H9 (cell line): ENCODE data around the gene ANKRD28. TPM values are rescaled to one million over a fixed set of nuclear protein-coding genes. Genes with fewer than 3 reads are reported as not detected.

Experiments
- DNase-seq: peaks from one replicate; pipeline ENCODE4 v3.0.0-alpha.2; 2017
- H2AFZ ChIP-seq: one replicate; pipeline ENCODE4 v1.6.1; 2013; ENCODE audit warnings: mild to moderate bottlenecking, low read length, control low read depth, moderate library complexity
- H2AK5ac ChIP-seq: 2 replicates; pipeline ENCODE4 v1.6.1; 2013; ENCODE audit warnings: low read length, control low read depth, mixed read lengths; ENCODE audit not compliant: insufficient read length
- H2BK120ac ChIP-seq: one replicate; pipeline ENCODE4 v1.6.1; 2013; ENCODE audit warnings: low read depth, mild to moderate bottlenecking, low read length, control low read depth, inconsistent platforms; ENCODE audit not compliant: poor library complexity, severe bottlenecking
- H2BK12ac ChIP-seq: 2 replicates; pipeline ENCODE4 v1.6.1; 2013; ENCODE audit warnings: low read length, control low read depth, mixed read lengths, low read depth; ENCODE audit not compliant: insufficient read length
- H2BK15ac ChIP-seq: 2 replicates; pipeline ENCODE4 v1.6.1; 2013; ENCODE audit warnings: low read depth, low read length, control low read depth
- H2BK20ac ChIP-seq: one replicate; pipeline ENCODE4 v1.6.1; 2013; ENCODE audit warnings: low read depth, mild to moderate bottlenecking, low read length, control low read depth, inconsistent platforms; ENCODE audit not compliant: poor library complexity, severe bottlenecking
- H2BK5ac ChIP-seq: 2 replicates; pipeline ENCODE4 v1.6.1; 2013; ENCODE audit warnings: low read length, control low read depth, mixed read lengths; ENCODE audit not compliant: insufficient read length
- H3K14ac ChIP-seq: 2 replicates; pipeline ENCODE4 v1.6.1; 2013; ENCODE audit warnings: low read length, control low read depth; ENCODE audit not compliant: insufficient read depth
- H3K18ac ChIP-seq: 2 replicates; pipeline ENCODE4 v1.6.1; 2013; ENCODE audit warnings: low read depth, mild to moderate bottlenecking, mixed read lengths, low read length, control low read depth; ENCODE audit not compliant: insufficient read length
- H3K23ac ChIP-seq: 2 replicates; pipeline ENCODE4 v1.6.1; 2013; ENCODE audit warnings: low read length, control low read depth, mixed read lengths, low read depth; ENCODE audit not compliant: insufficient read length
- H3K23me2 ChIP-seq: 2 replicates; pipeline ENCODE4 v1.6.1; 2013; ENCODE audit warnings: low read depth, mild to moderate bottlenecking, mixed read lengths, low read length, control low read depth; ENCODE audit not compliant: insufficient read length, poor library complexity, severe bottlenecking
- H3K27ac ChIP-seq: 2 replicates; pipeline ENCODE4 v1.5.1; 2013; ENCODE audit warnings: low read length, control low read depth, mixed read lengths, low read depth; ENCODE audit not compliant: insufficient read length
- H3K27me3 ChIP-seq: 2 replicates; pipeline ENCODE4 v1.6.1; 2013; ENCODE audit warnings: low read length, control low read depth, inconsistent platforms; ENCODE audit not compliant: insufficient read depth
- H3K4ac ChIP-seq: 2 replicates; pipeline ENCODE4 v1.6.1; 2013; ENCODE audit warnings: low read depth, mild to moderate bottlenecking, control low read depth, inconsistent platforms, low read length, moderate library complexity
- H3K4me1 ChIP-seq: 2 replicates; pipeline ENCODE4 v1.6.1; 2013; ENCODE audit warnings: low read length, control low read depth, inconsistent platforms; ENCODE audit not compliant: insufficient read depth
- H3K4me2 ChIP-seq: 2 replicates; pipeline ENCODE4 v1.6.1; 2013; ENCODE audit warnings: low read length, control low read depth, mixed read lengths; ENCODE audit not compliant: insufficient read length, insufficient read depth
- H3K56ac ChIP-seq: 2 replicates; pipeline ENCODE4 v1.6.1; 2013; ENCODE audit warnings: low read depth, mild to moderate bottlenecking, mixed read lengths, low read length, control low read depth; ENCODE audit not compliant: insufficient read length
- H3K79me1 ChIP-seq: 2 replicates; pipeline ENCODE4 v1.6.1; 2013; ENCODE audit warnings: low read depth, mild to moderate bottlenecking, moderate library complexity, low read length, control low read depth, inconsistent platforms; ENCODE audit not compliant: insufficient read depth, poor library complexity, severe bottlenecking
- H3K79me2 ChIP-seq: 2 replicates; pipeline ENCODE4 v1.6.1; 2013; ENCODE audit warnings: low read length, control low read depth, inconsistent platforms; ENCODE audit not compliant: insufficient read depth
- H3K9ac ChIP-seq: 2 replicates; pipeline ENCODE4 v1.6.1; 2013; ENCODE audit warnings: low read length, control low read depth, mixed read lengths; ENCODE audit not compliant: insufficient read length; ENCODE audit errors: extremely low read depth
- H3K9me3 ChIP-seq: one replicate; pipeline ENCODE4 v1.6.1; 2013; ENCODE audit warnings: low read depth, low read length, inconsistent platforms; ENCODE audit not compliant: control insufficient read depth
- H3T11ph ChIP-seq: one replicate; pipeline ENCODE4 v1.6.1; 2013; ENCODE audit warnings: mild to moderate bottlenecking, low read length, control low read depth, inconsistent platforms
- H4K20me1 ChIP-seq: one replicate; pipeline ENCODE4 v1.6.1; 2013; ENCODE audit not compliant: control insufficient read depth, insufficient read length, insufficient read depth
- H4K5ac ChIP-seq: 2 replicates; pipeline ENCODE4 v1.6.1; 2013; ENCODE audit warnings: low read depth, mild to moderate bottlenecking, mixed read lengths, low read length, control low read depth; ENCODE audit not compliant: insufficient read length
- H4K8ac ChIP-seq: replicated peaks from 2 replicates; pipeline ENCODE4 v1.6.1; 2013; ENCODE audit warnings: low read length, control low read depth, mixed read lengths, low read depth; ENCODE audit not compliant: insufficient read length
- H4K91ac ChIP-seq: 2 replicates; pipeline ENCODE4 v1.6.1; 2013; ENCODE audit warnings: low read depth, mild to moderate bottlenecking, moderate library complexity, mixed read lengths, low read length, control low read depth; ENCODE audit not compliant: insufficient read length
- H3K27ac Mint-ChIP-seq, 3 experiments: 2 replicates in 2 of 3; 3 replicates in 1 of 3; pipeline ENCODE4 v1.8.0; 2020 to 2021; ENCODE audit warnings: mixed read lengths in 3 of 3, mild to moderate bottlenecking in 1 of 3, moderate library complexity in 1 of 3
- H3K27me3 Mint-ChIP-seq: 2 replicates; pipeline ENCODE4 v1.8.0; 2021; ENCODE audit warnings: low read depth, mild to moderate bottlenecking, moderate library complexity, mixed read lengths
- H3K36me3 Mint-ChIP-seq, 3 experiments: 2 replicates in 2 of 3; 3 replicates in 1 of 3; pipeline ENCODE4 v1.8.0; 2020 to 2021; ENCODE audit warnings: low read depth in 3 of 3, mixed read lengths in 3 of 3; ENCODE audit not compliant: insufficient read depth in 1 of 3
- H3K4me1 Mint-ChIP-seq, 2 experiments: 2 replicates each; pipeline ENCODE4 v1.8.0; 2020; ENCODE audit warnings: mixed read lengths in 2 of 2
- H3K4me3 Mint-ChIP-seq, 2 experiments: 2 replicates in 1 of 2; 3 replicates in 1 of 2; pipeline ENCODE4 v1.8.0; 2020 to 2021; ENCODE audit warnings: mild to moderate bottlenecking in 2 of 2, mixed read lengths in 2 of 2, moderate library complexity in 1 of 2
- H3K9me3 Mint-ChIP-seq, 2 experiments: 2 replicates in 1 of 2; 3 replicates in 1 of 2; pipeline ENCODE4 v1.8.0; 2020; ENCODE audit warnings: mild to moderate bottlenecking in 2 of 2, mixed read lengths in 2 of 2, moderate library complexity in 1 of 2
- CTCF ChIP-seq: fragments of 200-600 bp; sonication (generic); conservative IDR thresholded peaks from 3 replicates; pipeline ENCODE4 v1.8.0; 2021; ENCODE audit warnings: antibody characterized with exemption, mild to moderate bottlenecking
- WGBS: extraction: QIAGEN DNeasy Blood & Tissue Kit; methylation state at CpG from one replicate; pipeline ENCODE4 v1.1.7; 2013; ENCODE audit warnings: missing lambda C conversion rate, low lambda C conversion rate, mixed read lengths; ENCODE audit not compliant: insufficient read length; ENCODE audit errors: extremely low coverage; 5-methylcytosine and 5-hydroxymethylcytosine counted together
- total RNA-seq: library from RNA; stranded (reverse); gene quantifications from 2 replicates; pipeline ENCODE4 v1.2.1, GENCODE V29; 2021

ANKRD28 gene
- total RNA-seq, 1 experiment from 2014 or later = 59.0 TPM

- Histone ChIP-seq H3K23me2 (no peaks in the 10 kb centered on the region), H3K9ac (no peak overlapping the region), H2BK15ac (no peak overlapping the region), H4K8ac (no peak overlapping the region), H3K14ac (no peak overlapping the region), H2AFZ (no peak overlapping the region), H3K79me1 (no peaks in the 10 kb centered on the region), H2BK20ac (no peak overlapping the region), H2BK12ac (no peak overlapping the region), H3K27ac (no peak overlapping the region), H4K5ac (no peak overlapping the region), H3K18ac (no peak overlapping the region), H3K27me3 (no peaks in the 10 kb centered on the region), H3K4me2 (no peak overlapping the region), H3K4ac (no peak overlapping the region), H3T11ph (no peak overlapping the region), H3K4me1 (peaks cover 15% of the 10 kb centered on the region; the same call in 1 of the 2 replicates), H2BK120ac (no peak overlapping the region), H3K56ac (no peak overlapping the region), H2BK5ac (no peak overlapping the region), H3K23ac (no peak overlapping the region), H3K9me3 (no peaks in the 10 kb centered on the region), H2AK5ac (no peak overlapping the region), H3K79me2 (no peaks in the 10 kb centered on the region), H4K20me1 (no peaks in the 10 kb centered on the region), H4K91ac (no peak overlapping the region)
- WGBS = no CpG with 5 or more reads among the region's 1 CpG
- Mint-ChIP-seq H3K4me1 (peaks cover 49 to 62% of the 10 kb centered on the region in 2 experiments), H3K36me3 (peaks cover 0 to 5% (median 3%) of the 10 kb centered on the region in 3 experiments; a peak in 2 of 7 replicates), H3K27ac (peak overlapping the region in 1 of 3 experiments; percentile 91; a peak in 2 of 7 replicates), H3K9me3 (no peaks in the 10 kb centered on the region), H3K27me3 (no peaks in the 10 kb centered on the region), H3K4me3 (no peak overlapping the region)
- DNase-seq = no peak
- no peak for TF ChIP-seq CTCF
These were observed 40.0 kb downstream of the ANKRD28 start for GRCh38 chr3:15757824-15758223.
